Urothelium cell line (cell line): ENCODE data around the gene PIK3C2B.

Experiments
- DNase-seq: peaks from one replicate; pipeline ENCODE4 v3.0.0; 2011; ENCODE audit warnings: low spot score, mixed read lengths
- FAIRE-seq: peaks from 2 replicates; lab custom pipeline; 2011; peaks lifted over from hg19 to GRCh38; lab: Jason Lieb, UNC

PIK3C2B gene

GRCh38 chr1:204463125-204464060, 31.2 kb downstream of the PIK3C2B start:
- DNase-seq (no peak), FAIRE-seq (no peak)

DNA sequence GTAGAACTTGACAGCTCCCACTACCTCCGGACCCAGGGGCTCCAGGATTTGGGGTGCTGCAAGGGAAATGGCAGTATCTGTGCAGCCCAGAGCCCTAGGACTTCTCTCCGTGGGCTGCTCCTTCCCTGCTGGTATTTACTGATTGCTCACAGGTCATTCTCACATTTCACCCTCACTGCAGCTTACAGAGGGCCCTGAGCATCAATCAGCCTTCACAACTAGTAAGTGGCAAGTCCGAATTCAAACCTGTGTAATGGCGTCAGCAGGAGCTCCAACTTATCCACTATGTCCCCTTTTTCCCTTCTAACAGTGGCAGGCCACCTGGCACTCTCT, 32.4 kb downstream of the PIK3C2B start:
- DNase-seq: no peak
- no peak for FAIRE-seq

DNA sequence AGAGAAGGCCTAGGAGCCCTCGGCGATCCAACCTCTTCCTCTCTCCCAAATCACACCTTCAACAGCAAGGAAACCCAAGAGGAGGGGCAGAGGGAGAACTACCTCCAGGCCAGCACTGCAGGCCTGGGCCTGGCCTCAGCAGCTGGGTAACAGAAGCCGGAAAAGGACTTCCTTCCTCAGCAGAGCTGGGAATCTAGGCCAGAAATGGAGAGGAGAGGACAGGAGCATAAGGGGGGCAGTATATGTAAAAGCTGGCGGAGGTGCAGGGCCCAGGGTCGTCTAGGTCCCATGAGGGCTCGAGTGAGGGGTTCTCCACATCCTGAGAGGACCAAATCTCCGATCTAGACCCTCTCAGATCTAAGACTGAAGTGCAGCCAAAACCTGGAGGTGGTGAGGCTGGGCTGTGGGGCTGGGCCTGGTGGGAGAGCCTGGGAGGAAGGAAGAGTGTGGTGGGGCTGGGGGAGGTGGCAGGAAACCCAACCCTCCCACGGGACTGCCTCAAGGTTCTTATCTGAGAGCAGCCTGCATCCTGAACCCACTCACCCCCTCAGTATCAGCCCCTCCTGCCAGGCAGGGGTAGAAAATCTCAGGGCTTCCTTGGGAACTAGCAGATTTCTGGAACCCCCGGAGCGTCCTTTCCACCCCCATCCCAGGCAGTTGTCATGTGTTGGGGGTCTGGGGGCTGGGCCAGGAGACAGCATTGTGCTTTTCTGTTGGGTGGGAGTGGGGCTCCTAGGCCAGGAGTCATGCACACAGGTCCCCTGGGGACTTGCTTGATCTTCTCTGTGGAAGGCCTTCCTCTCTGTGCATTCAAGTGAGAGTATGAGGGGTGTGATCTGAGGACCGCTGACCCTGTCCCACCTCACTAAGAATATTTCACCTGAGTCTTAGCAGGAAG, 33.0 kb downstream of the PIK3C2B start:
- no peak for DNase-seq
- FAIRE-seq: no peak

DNA sequence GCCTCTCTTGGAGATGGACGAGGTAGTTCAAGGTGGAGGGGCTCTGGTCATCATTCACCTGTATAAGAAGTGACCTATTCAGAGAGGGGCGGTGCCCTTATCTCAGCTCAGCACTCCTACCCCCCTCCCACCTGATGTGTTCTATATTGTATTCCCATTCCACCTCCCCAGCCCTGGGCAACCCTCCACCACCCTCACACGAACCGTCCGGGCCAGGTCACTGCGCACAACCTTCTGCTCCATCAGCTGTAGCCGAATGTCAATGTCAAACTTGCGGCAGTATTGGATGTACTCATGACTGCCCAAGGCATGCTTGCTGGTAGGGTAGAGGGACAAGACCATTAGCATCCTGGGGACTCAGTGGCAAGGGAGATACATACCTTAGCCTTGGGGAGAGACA, 34.3 kb downstream of the PIK3C2B start:
- no peak for DNase-seq
- FAIRE-seq: no peak

- FAIRE-seq (no peak), DNase-seq (no peak)
Observed at GRCh38 chr1:204459706-204460105, 34.9 kb downstream of the PIK3C2B start.

DNA sequence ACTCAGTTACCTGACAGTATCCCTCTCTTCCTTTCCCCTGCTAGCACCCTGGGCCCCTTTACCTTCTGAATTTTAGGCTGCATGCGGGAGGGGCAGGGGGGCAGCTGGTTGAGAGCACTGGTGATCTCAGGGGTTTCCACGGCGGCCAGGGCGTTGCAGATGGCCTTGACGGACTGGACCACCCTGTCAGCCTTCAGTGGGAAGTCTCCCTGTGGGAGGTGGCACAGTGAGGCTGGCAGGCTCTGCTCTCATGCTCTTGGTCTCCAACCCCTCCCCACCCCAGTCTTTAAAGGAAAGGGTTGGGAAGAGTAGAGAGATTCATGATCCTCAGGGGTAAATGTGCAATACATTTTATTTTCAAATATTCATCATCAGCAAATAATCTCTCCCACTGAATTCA, 36.9 kb downstream of the PIK3C2B start:
- FAIRE-seq (no peak), DNase-seq (no peak)

- FAIRE-seq (no peak), DNase-seq (no peak)
Observed at GRCh38 chr1:204456826-204457442, 37.7 kb downstream of the PIK3C2B start.

DNA sequence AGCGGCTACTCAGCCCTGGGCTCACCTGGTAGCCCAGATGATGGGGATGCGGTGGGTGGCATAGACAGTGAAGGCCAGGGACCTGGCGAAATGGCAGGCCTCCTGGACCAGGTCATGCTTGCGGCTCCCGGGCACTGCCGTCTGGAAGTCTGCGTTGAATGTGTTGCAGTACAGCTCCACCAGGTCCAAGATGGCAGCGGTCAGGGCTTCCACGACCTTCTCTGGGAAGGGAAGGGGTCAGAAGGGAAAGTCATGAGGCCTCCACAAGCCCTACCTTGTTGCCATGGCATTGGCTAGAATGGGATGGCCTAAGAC, 38.8 kb downstream of the PIK3C2B start:
- no peak for DNase-seq
- FAIRE-seq: no peak

GRCh38 chr1:204455063-204455830, 39.4 kb downstream of the PIK3C2B start:
- FAIRE-seq (no peak), DNase-seq (no peak)

- no peak for DNase-seq
- no peak for FAIRE-seq
Observed at GRCh38 chr1:204454476-204454875, 40.1 kb downstream of the PIK3C2B start.

DNA sequence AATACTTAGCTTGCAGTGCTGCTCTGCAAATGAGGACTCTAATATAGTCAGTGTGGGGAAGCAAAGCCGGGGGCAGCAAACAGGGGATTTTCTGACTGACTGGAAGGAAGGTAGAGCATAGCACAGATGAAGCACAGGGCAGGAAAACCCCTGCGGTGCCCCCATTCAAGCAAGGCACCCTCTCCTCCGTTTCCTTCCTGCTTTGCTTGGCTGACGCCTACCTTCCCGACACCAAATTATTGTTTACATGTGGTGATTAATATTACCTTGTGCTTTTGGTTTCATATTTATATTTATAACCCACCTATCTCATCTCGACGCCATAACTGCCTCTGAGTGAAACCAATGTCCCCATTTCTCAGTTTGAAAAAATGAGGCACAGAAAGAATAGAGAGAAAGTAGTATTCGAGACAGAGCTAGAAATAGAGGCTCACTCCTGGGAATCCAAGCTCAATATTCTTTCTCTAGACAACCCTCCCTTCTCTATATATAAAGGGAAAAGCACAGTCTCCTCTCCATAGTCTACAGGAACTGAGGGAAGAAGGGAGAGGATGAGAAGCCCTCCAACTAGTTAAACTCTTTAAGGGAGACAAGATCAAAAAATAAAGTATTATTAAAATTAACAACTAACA, 41.3 kb downstream of the PIK3C2B start:
- FAIRE-seq (no peak), DNase-seq (no peak)

GRCh38 chr1:204451352-204452124, 43.1 kb downstream of the PIK3C2B start:
- no peak for DNase-seq
- no peak for FAIRE-seq

DNA sequence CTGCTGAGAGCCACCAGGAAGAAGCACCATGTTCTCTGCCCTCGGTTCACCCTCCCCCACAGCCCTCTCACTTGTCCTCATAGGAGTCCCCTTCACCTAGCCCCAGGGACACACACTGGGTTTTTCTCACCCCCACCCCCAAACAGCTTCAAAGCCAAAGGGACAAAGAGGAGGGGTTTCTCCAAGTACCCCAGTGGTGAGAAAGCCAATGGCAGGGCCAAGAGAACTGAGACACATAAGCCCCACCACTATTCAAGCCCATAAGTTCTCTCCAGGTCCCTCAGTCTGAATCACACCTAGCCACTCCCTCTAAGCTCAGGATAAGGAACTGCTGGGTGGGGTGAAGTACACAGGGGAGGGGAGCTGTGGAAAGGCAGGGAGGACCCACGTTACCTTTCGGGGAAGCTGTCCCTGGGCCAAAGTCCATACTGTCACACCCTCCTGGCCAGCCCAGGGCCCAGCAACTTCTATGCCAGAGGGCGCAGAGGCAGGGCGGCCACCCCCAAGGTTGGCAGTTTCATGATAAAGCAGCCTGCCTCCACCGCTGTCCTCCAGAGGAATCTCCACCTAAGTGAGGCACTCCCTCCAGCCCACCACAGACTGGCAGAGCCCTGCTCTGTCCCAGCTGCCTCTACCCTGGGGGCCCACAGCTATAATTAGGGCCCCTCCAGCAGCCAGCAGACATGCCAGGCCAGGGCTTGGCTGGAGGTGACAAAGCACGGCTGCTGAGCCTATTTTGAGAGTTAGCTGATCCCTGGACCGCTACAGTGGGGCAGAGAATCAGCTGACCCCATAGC, 43.9 kb downstream of the PIK3C2B start:
- DNase-seq (no peak), FAIRE-seq (no peak)

DNA sequence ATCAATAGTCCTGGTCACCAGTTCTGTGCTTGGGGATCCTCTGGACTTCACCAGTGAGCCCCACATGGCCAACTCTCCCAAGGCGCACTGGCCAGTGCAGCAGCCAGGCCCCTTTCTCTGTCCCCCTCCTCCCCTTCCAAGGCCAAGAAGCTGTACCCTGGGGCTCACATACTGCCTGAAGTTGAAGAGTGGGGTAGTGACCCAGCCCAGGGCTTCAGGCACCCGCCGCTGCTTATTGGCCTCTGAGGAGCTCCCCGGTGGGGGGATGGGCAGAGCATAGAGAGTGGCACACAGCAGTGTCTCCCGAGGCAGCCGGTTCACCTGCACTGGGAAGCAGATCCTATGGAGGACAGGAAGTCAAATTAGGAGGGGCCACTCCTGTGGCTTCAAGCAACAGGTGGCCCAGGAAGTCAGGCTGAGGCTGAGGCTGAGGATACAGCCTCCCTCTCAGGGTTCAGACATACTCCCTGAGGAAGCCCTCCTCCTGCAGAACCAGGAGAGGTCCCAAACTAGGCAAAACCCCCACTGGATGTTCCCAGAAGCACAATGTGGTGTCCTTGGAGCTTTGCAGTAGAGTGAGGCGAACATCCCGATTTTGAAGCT, 44.8 kb downstream of the PIK3C2B start:
- FAIRE-seq (no peak), DNase-seq (no peak)

DNA sequence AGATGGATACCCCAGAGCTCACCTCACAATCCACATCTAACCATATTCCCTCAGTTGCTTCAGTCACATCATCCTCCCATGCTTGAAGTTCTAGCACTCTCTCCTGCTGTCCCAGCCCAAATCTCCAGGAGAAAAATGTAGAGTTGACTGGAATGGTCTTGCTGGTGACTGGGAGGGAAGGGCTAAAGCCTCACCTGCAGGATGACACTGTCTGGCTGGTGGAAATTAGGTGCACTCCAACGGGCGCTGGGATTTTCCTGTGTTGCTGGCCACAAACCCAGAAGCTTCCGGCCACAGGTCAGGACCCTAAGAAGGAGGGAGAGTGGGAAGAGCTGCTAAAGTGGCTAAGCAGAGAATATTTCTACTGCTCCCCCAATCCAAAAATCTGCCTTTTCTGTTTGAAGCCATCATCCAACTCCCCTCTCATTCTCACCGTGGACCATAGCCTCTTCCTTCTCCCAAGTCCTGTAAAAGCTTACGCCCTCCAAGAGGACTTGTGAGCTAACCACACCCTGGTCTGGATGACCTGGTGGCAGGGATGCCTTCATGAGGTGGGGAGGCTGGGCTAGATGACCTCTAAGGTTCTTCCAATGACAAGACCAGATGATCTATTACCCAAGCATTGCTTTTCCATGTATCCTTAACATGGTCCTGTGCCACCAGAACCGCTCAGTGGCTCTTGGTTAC, 45.5 kb downstream of the PIK3C2B start:
- no peak for FAIRE-seq
- no peak for DNase-seq

DNA sequence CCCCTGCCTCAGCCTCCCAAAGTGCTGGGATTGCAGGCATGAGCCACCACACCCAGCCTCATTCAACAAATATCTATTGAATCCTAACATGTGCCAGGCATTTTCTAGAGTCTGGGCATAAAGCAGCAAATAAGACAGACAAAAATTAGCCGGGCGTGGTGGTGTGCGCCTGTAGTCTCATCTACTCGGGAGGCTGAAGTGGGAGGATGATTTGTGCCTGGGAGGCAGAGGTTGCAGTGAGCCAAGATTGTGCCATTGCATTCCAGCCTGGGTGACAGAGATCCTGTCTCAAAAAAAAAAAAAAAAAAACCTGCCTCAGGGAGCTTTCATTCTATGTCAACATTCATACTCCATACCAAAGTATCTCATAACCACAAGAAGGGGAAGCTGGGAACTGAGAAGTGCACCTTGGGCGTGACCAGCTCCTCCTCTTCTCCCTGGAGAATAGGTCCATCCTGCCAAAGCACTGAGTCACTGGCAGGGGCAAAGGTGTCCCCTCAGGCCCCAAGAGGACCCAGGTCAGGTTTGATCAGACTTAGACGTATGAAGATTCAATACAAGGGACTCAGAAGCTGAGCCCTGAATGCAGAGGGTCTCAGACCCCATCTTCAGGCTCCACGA, 46.2 kb downstream of the PIK3C2B start:
- peak; percentile 29 for DNase-seq
- no peak for FAIRE-seq

DNA sequence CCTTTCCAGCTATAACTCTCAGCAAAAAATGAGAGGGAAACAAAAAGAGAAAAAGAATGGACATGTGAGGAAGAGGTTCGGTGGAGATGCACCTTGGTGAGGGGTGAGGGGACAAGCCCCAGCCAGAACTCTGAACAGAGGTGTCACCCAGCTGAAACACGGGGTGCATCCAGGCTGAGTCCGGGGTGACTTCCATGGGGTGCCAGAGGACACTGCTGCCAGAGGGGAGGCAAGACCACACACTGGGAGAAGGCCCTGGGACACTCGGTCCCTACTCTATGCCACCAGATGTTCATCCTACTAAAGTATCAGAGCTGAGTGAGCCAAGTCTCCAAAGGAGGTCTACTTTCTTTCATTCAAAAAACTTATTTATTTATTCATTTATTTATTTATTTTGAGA, 46.9 kb downstream of the PIK3C2B start:
- FAIRE-seq (no peak), DNase-seq (no peak)
